ENCODE results near the gene ZFAND2A. TPM values are rescaled to one million over a fixed set of nuclear protein-coding genes. Genes with fewer than 3 reads are reported as not detected.
"Not testable (repeated sequence)": the region's sequence is repeated elsewhere in the genome, so short reads cannot be mapped to it uniquely, and the experiment has no call there.

ZFAND2A gene
- polyA plus RNA-seq, 2 of the 4 experiments (the other 2 are of a cell fraction): 44.1 to 88.6 TPM

GRCh38 chr7:1119201-1119600 is 40.8 kb downstream of the ZFAND2A start:
- ChIA-PET POLR2A (no interaction called here), CTCF (interaction anchor here (1.1 to 2.4 kb wide), 4 partner anchors 54 to 126 kb away, joined by 3 to 12 read pairs (median 4); no protein-coding TSS in a partner anchor)
- DNase-seq (ENCODE audit: low read depth in 1 of 2, low spot score in 1 of 2): no peak
- no peaks in the 10 kb centered on the region for H3K9me3 ChIP-seq
- 84% methylated on average over 5 of the region's 5 CpGs for WGBS (ENCODE audit: missing lambda C conversion rate)
- no peak overlapping the region for H3K27ac ChIP-seq
- no peak overlapping the region for H3K4me3 ChIP-seq
- no peak for FAIRE-seq
- no peak overlapping the region for H3K4me2 ChIP-seq
- H3K4me1 ChIP-seq: no peaks in the 10 kb centered on the region
- no peak for TF ChIP-seq HOXA7 (CRISPR knock-in tag; IDR thresholded peaks at IDR 0.05)
- no peak for TF ChIP-seq MYC (IDR thresholded peaks at IDR 0.05; ENCODE audit: borderline replicate concordance, low read length)
- no peak for TF ChIP-seq SMC3 (IDR thresholded peaks at IDR 0.05)
- TF ChIP-seq JUNB (IDR thresholded peaks at IDR 0.05): no peak
- TF ChIP-seq ESRRA (IDR thresholded peaks at IDR 0.05; ENCODE audit: borderline replicate concordance, low read length): no peak
- no peak for TF ChIP-seq CHD4 (IDR thresholded peaks at IDR 0.05; ENCODE audit: borderline replicate concordance)
- no peak for TF ChIP-seq KDM5A (IDR thresholded peaks at IDR 0.05)
- no peak for TF ChIP-seq USF2 (IDR thresholded peaks at IDR 0.05)
- no peak for TF ChIP-seq RNF2 (IDR thresholded peaks at IDR 0.05; ENCODE audit: borderline replicate concordance, low read depth)
- TF ChIP-seq HMGXB4 (CRISPR knock-in tag; IDR thresholded peaks at IDR 0.05; ENCODE audit: borderline replicate concordance): no peak
- no peak for TF ChIP-seq NFE2L2 (conservative IDR thresholded peaks at IDR 0.05; ENCODE audit: low read length)
- TF ChIP-seq ZNF302 (CRISPR knock-in tag; IDR thresholded peaks at IDR 0.05): no peak
- ATAC-seq: no peak

GRCh38 chr7:1117321-1117928 is 42.6 kb downstream of the ZFAND2A start:
- ChIA-PET CTCF (interaction anchor here (0.8 to 2.4 kb wide), 4 partner anchors 31 to 124 kb away, joined by 3 to 12 read pairs (median 4); no protein-coding TSS in a partner anchor), POLR2A (no interaction called here)
- no peak for TF ChIP-seq USF2 (IDR thresholded peaks at IDR 0.05)
- no peak for TF ChIP-seq FOXS1 (CRISPR knock-in tag; IDR thresholded peaks at IDR 0.05)
- no peak for TF ChIP-seq ESRRA (IDR thresholded peaks at IDR 0.05; ENCODE audit: borderline replicate concordance, low read length)
- no peak for TF ChIP-seq POLR2AphosphoS2 (conservative IDR thresholded peaks at IDR 0.05; ENCODE audit: low read length)
- TF ChIP-seq HOXA7 (CRISPR knock-in tag; IDR thresholded peaks at IDR 0.05): no peak
- no peak for TF ChIP-seq E2F6 (IDR thresholded peaks at IDR 0.05; ENCODE audit: borderline replicate concordance, low read depth)
- no peak for TF ChIP-seq TP53 (CRISPR knock-in tag; IDR thresholded peaks at IDR 0.05)
- no peak for TF ChIP-seq HMGXB4 (CRISPR knock-in tag; IDR thresholded peaks at IDR 0.05; ENCODE audit: borderline replicate concordance)
- TF ChIP-seq ZNF302 (CRISPR knock-in tag; IDR thresholded peaks at IDR 0.05): no peak
- TF ChIP-seq HOXB5 (CRISPR knock-in tag; IDR thresholded peaks at IDR 0.05): no peak
- no peak for TF ChIP-seq JUNB (IDR thresholded peaks at IDR 0.05)
- no peak for TF ChIP-seq GATA3 (IDR thresholded peaks at IDR 0.05; ENCODE audit: borderline replicate concordance)
- TF ChIP-seq CEBPB (IDR thresholded peaks at IDR 0.05): no peak
- TF ChIP-seq RAD21 (conservative IDR thresholded peaks at IDR 0.05 in 1 of 2, IDR thresholded peaks at IDR 0.05 in 1 of 2): no peak
- no peak for TF ChIP-seq BHLHE40 (IDR thresholded peaks at IDR 0.05; ENCODE audit: low read depth, low read length)
- TF ChIP-seq CBX2 (IDR thresholded peaks at IDR 0.05; ENCODE audit: borderline replicate concordance, low read depth): no peak
- TF ChIP-seq RFX5 (IDR thresholded peaks at IDR 0.05): no peak
- no peak for TF ChIP-seq MAX (IDR thresholded peaks at IDR 0.05)
- TF ChIP-seq EHF (CRISPR knock-in tag; IDR thresholded peaks at IDR 0.05): no peak
- no peak for TF ChIP-seq ZC3H11A (IDR thresholded peaks at IDR 0.05)
- FAIRE-seq: no peak
- Histone ChIP-seq H3K4me3 (no peak overlapping the region), H3K4me2 (no peak overlapping the region), H3K4me1 (no peaks in the 10 kb centered on the region), H3K9me3 (no peaks in the 10 kb centered on the region), H3K27ac (no peak overlapping the region)
- no peak for DNase-seq (ENCODE audit: low read depth in 1 of 2, low spot score in 1 of 2)
- 92% methylated on average over 38 of the region's 38 CpGs for WGBS (ENCODE audit: missing lambda C conversion rate)
- ATAC-seq: no peak

- H3K4me2 ChIP-seq; ATAC-seq; H3K4me1 ChIP-seq; FAIRE-seq; POLR2A ChIA-PET; H3K4me3 ChIP-seq; H3K9me3 ChIP-seq; DNase-seq (ENCODE audit: low read depth in 1 of 2, low spot score in 1 of 2); H3K27ac ChIP-seq: not testable (repeated sequence)
- WGBS (ENCODE audit: missing lambda C conversion rate): 95% methylated on average over 34 of the region's 49 CpGs
- CTCF ChIA-PET: interaction anchor here (1.0 kb wide), 1 partner anchor 29 kb away, joined by 3 read pairs; no protein-coding TSS in a partner anchor
Measured at GRCh38 chr7:1116383-1117008, 43.5 kb downstream of the ZFAND2A start.
